Measurements from ENCODE around the gene KRI1. TPM values are rescaled to one million over a fixed set of nuclear protein-coding genes. Genes with fewer than 3 reads are reported as not detected.

KRI1 gene
- total RNA-seq, 4 donors from 2014 or later, result 10.4 to 17.4 (median 12.4) TPM

- TF ChIP-seq CTCF (IDR thresholded peaks at IDR 0.05; ENCODE audit: low read depth), result no peak
Observed at GRCh38 chr19:10552510-10553053, 13.2 kb downstream of the KRI1 start.

GRCh38 chr19:10551698-10552301 is 14.0 kb downstream of the KRI1 start:
- TF ChIP-seq CTCF (IDR thresholded peaks at IDR 0.05; ENCODE audit: low read depth), result no peak

DNA sequence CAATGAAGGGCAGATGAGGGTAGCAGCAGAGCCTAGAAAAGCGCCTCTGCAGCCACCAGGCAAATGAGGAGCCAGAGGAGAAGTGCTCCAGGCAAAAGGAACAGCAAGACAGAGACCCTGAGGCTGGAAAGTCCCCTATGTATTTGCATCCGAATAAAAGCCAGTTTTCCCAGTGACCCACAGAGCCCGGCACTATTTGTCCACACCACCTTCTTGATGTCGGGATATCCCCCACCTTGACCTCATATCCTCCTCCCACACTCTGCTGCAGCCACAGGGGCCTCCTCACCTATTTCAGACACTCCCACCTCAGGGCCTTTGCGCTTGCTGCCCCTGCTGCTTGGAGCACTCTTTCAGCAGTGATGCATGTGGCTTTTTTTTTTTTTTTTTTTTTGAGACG is 15.5 kb downstream of the KRI1 start:
- no peak for TF ChIP-seq CTCF (IDR thresholded peaks at IDR 0.05; ENCODE audit: low read depth)

- no peak for TF ChIP-seq CTCF (IDR thresholded peaks at IDR 0.05; ENCODE audit: low read depth)
Observed at GRCh38 chr19:10549733-10550132, 16.1 kb downstream of the KRI1 start.

- no peak for TF ChIP-seq CTCF (IDR thresholded peaks at IDR 0.05; ENCODE audit: low read depth)
Observed at GRCh38 chr19:10548746-10549276, 17.0 kb downstream of the KRI1 start.

- TF ChIP-seq CTCF (IDR thresholded peaks at IDR 0.05; ENCODE audit: low read depth), result no peak
Observed at GRCh38 chr19:10546817-10547216, 19.0 kb downstream of the KRI1 start.

GRCh38 chr19:10544753-10545251 is 21.0 kb downstream of the KRI1 start:
- TF ChIP-seq CTCF (IDR thresholded peaks at IDR 0.05; ENCODE audit: low read depth), result no peak
